Activated naive CD4-positive, alpha-beta T cell treated with Interleukin-2 at 50 U/mL for 16 hours (primary cell): ENCODE data around the gene EML1.

Experiments
- DNase-seq: peaks from one replicate; pipeline ENCODE4 v3.0.0-alpha.2; 2020

EML1 gene

DNA sequence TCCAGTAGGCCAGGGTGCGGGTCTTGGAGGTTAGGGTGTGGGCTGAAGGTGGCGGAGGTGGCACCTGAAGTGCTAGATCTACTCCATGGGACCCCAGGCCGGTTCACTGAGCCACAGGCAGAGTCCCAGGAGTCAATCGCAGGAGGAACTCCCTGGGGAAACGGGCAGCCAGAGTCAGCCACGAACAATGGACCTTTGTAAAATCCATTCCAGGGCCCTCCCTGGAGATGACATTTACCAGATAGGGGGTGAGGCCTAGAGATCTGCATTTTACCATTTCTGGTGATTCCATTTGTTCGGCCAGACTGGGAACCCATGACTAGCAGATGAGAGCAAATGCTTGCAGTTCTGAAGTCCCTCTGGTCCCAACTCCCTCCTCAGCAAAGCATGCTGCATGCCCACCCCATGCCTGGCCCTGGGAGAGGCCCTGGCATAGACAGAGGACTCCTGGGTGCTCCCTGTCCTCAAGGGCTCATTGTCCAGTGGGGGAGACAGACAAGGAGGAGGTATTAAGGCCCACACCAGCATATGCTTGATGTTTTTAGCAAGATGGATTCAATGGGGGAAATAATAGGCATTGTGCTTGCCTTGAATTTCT, 115.5 kb downstream of the EML1 start:
- DNase-seq, result no peak

DNA sequence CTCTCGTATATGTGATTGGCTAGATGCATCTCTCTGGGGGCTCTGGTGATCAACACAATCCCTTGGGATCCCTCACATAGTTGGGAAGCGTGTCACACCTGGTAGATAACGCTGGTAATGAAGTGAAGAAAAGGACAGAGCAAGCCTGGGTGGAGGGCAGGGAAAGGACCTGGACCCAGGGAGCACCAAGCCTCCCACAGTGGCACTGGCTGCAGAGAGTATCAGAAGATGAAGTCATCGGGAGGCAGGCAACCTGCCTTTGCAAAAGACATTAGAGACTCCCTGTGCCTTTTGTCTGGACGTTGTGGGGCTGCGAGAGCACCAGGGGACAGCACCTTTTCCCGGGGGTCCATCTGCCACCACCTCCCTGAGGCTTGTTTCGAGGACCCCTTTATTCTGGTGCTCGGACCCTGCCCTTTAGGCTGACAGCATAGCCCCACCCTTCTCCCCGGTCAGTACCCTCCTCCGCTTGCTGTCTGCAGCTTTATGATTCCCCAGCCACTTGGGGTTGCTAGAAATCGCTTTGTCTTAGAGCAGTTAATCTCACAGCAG, 116.4 kb downstream of the EML1 start:
- no peak for DNase-seq

DNA sequence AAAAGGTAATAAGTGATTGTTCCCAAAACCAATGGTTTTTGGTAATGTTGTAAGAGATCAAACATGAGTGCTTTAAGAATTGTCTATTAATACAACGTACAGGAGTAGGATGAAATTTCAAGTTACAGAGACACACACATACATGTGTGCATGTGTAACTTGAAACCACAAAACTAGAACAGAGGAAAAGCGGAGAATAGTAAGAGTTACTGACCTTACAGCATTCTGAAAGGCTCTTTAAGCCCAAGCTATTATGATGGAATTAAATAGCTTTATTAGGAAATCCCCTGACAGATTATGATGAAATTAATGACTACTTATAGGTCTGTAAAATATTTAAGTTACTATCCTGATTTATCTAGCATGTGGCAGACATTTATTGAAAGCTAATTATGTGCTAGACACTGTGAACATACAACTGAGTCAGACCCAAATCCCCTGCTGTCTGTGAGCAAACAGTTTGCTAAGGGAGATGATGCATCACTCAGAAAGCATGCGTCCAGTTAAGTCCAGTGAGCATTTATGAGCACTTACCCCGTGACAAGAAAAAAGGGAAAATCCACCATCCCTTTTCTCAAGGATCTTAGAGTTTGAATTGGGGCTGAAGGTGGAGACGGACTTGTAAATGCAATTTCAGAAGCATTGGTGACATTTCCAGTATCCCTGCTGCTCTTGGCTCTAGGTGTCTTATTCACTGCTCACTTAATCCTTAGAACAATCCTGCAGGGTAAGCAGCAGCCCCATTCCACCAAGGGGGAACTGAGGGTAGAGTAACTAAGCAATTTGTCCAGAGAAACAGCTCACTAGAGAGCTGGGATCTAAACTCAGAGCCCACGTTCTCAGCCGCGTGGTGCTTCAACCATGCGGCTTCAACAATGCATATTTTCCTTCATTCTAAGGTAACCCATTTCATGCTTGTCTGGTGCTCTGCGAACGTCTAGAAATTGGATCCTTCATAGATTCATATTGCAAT, 117.4 kb downstream of the EML1 start:
- no peak for DNase-seq

DNA sequence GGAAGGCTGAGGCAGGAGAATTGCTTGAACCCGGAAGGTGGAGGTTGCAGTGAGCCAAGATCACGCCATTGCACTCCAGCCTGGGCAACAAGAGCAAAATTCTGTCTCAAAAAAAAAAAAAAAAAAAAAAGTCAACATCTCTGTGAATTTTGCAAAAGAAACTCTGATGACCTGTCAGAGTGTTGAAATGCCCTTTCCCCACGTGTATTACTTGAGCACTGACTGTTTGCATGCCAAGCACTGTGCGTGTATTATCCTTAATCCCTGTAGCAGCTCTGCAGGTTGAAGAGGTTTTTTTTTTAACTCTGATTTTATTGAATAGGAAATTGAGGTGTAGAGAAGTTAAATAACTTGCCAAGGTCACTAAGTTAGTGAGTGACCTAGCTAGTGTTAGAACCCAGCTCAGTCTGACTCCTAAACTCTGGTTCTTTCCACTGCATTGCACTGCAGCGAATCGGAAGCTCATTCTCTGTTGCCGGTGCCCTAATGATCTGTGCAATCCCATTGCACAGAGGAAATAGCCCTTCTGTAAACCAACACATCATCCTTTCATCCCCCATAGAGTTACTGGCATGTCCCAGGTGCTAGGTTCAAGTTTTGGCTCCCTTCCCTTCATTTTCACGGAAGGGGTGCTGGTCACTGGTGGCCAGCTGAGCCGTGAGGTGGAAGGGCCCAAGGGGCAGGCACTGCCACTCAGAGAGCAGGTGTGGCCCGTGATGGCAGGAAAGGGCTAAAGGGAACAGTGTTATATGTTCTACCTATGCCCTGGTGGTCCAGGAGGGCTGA, 122.3 kb downstream of the EML1 start:
- DNase-seq, result no peak

DNA sequence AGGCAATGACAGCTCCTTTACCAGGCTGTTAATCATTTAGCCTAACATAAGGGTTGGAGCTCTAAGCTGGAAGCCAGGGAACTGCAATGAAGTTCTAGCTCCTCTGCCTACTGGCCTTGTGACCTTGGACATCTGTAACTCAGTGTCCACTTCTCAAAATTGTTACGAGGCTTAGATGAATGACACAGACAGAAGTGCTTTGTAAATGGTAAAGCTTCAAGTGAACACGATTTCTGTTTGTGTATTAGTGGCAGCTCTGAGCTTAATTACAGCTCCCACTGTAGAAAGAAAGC, 122.8 kb downstream of the EML1 start:
- no peak for DNase-seq

DNA sequence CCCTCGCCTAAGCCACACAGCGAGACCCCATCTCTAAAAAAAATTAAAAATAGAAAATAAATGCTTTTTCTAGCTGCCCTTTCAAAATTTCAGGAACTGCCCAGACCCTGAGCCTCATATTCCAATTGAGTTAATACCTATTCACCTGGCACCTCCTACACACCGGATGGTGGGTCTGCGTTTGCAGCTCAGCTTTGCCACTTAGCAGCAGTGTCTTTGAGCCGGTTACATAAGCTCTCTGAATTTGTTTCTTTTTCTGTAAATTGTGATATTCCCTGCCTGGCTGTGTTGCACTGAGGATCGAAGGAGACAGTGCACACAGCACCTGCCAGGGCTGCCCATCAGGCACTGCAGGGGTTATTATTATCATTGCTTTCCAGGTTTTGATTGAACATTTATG, 125.6 kb downstream of the EML1 start:
- DNase-seq, result no peak

DNA sequence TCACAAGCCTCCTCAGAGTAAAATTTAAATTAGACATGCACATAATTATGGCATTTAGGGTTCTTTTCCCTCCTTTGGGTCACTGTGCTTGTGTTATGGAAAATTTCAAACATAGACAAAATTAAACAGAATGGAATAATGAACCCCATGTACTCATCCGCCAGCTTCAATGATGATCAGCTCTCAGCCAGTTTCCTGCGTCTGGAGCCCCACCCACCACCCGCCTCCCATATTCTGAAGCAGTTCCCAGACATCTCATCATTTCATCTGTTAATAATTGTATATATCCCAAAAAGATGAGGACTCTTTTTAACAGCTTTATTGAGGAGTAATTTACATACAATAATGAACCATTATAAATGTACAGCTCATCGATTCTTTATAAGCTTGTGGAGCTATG, 128.2 kb downstream of the EML1 start:
- DNase-seq, result no peak

DNA sequence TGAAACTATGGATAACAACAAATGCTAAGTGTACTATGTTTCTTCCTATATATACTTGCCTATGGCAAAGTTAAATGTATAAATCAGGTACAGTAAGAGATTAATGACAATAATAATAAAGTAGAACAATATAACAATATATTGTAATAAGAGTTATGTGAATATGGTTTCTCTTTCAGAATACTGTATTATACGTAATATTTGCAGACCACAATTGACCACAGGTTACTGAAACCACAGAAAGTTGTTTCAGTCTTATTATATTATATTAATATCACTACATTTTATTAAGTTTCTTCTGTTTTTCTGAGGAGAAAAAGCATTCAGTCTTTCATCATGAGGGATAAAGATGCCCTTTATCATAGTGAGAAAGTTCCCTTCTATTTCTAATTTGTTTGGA, 131.2 kb downstream of the EML1 start:
- no peak for DNase-seq

DNA sequence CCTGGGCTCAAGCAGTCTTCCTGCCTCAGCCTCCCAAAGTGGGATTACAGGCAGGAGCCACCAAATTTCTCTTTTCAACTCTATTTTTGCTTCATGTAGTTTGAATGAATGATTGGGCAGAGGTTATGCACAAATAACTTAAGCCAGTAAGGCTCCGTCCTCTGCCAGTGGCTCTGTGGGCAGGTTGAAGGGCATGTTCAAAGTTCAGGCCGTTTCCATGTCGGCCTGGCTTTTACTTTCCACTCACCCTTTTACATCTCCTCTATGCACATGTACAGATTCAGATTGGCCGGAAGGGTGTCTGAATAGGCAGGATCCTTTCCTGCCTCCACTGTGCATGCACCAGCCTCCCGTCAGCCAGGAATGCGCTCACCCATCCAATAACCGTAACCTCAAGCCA, 132.3 kb downstream of the EML1 start:
- DNase-seq, result no peak

DNA sequence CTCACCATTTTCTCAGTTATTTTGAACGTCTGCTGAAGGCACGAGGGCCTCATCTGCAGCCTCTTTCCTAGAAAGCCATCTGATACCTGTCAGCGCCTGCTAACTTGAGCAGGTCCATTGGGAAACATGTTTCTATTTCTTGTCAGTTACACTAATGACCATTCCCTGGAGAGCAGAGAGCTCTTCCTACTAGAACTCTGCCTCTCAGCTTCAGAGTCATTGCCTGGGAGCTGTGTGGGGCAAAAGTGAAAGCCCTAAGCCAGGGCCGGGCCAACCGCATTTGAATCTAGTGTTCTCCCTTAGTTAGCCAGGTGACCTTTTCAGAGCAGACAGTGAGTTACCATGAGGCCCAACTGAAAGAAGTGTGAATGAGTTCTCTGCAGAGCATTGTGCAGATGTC, 135.8 kb downstream of the EML1 start:
- DNase-seq, result no peak

DNA sequence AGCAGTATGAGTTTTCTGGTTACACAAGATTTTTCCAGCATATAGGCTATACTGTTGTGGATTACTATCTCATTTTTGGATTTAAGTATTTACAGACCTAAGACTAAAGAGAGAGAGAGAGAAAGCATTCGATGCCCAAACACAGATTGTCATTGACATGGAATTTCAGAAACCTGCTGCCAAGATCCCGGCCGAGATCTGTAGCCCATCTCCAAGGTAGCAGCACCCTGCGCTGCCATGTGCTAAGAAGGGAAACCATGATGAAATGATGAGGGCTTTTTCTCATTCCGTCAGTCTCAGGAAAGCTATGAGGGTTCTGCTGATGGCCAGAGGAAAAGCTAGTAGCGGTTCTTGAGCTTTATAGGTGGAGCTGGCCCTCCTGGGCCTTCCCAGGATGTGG, 136.4 kb downstream of the EML1 start:
- DNase-seq, result no peak

DNA sequence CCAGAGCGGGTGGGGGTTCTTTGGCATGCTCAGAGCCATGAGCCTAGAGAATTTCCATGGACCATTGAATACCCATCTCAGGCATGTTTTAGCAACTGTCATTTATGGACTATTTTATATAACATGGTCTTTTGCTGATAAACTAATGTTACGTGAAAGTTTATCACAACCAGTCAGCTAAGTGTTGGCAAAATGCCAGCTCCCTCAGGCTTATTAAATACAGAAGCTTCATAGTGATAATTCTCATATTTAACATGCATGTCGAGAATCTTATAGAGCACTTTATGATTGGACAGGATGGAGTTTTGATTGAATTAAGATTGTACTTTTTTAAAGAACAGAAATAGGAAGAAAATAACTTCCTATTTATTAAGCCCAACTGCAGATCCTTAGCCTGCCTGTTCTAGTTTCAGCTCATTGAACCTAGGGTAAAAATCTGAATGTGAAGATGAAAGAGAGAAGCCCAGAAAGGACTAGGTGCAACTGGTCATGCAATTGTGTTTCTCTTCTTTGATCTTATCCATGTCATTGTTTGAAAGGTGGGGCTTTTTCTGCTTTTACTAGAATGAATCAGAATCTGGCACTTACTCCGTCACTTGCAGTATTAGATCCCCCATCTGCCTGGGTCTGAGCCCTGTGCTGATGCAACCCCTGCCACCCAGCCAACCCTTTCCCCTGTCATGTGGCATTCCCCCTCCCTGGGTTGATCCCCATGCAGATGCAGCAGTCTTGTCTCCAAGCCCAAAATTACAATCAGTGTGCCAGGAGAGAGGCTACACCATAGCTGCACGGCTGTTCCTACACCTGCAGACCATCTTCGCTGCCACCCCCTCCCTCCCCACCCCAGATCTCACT, 137.4 kb downstream of the EML1 start:
- peak; percentile 11 for DNase-seq

DNA sequence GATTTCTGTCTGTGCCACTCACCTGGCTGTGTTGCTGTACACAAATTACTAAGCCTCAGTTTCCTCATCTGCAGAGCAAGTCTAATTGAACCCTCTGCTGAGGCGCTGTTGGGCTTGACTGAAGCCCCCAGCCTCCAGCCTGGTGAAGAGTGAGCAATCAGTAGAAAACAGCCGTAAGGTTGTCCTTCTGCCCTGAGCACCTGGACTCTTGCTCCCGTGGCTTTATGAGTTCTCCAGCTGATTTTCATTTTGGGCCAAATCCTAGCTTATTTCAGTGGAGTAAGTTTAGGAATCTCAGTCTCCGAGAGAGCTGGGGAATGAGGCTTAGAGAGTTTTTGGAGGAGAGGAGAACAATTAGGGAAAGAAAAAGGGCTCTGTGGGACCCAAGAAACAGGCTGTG, 138.1 kb downstream of the EML1 start:
- no peak for DNase-seq

DNA sequence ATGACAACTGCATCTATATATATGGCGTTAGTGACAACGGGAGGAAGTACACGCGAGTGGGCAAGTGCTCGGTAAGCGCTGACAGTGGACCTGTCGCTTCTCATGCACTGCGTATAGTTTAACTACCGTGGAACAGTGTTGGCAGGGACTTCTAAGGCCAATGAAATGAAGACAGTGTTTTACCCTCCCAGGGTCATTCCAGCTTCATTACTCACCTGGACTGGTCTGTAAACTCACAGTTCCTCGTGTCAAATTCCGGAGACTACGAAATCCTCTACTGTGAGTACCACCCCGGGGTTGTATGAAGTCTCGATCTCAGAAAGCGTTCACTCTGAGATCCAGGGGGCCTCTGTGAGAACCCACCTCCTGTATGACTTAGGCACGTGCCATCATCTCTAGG, 142.8 kb downstream of the EML1 start:
- no peak for DNase-seq

DNA sequence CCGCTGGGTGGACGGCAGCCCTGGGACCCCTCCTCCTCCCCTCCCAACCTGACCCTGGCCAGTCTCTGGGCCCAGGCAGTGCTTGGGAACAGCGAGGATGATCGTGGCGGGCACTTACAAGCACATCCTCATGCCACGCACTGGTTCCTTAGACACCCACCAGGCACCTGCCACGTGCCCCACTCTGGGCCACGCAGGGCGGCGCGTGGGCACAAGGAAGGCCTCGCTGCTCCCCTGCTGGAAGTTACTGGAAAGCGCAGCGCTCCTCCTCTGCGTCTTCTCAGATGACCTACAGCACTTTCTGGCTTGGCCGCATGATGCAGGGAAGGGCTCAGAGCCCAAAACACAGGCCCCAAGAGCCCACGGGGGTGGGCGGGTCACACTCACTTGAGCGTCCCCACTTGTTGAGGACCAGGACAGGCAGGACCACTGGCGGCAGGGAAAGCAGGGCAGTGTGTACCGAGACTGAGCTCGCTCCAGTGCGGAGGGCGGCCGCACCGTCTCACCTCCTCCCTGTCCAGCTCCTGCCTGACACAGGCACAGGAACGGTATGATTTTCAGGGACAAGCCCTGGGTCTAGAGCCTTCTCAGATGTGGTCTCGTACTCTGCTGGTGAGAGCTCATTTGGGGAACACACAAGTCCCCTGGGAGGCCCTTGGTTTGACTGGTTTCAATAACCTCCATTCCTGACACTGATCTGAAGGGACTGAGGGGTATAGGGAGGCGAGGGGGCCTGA, 143.7 kb downstream of the EML1 start:
- no peak for DNase-seq

DNA sequence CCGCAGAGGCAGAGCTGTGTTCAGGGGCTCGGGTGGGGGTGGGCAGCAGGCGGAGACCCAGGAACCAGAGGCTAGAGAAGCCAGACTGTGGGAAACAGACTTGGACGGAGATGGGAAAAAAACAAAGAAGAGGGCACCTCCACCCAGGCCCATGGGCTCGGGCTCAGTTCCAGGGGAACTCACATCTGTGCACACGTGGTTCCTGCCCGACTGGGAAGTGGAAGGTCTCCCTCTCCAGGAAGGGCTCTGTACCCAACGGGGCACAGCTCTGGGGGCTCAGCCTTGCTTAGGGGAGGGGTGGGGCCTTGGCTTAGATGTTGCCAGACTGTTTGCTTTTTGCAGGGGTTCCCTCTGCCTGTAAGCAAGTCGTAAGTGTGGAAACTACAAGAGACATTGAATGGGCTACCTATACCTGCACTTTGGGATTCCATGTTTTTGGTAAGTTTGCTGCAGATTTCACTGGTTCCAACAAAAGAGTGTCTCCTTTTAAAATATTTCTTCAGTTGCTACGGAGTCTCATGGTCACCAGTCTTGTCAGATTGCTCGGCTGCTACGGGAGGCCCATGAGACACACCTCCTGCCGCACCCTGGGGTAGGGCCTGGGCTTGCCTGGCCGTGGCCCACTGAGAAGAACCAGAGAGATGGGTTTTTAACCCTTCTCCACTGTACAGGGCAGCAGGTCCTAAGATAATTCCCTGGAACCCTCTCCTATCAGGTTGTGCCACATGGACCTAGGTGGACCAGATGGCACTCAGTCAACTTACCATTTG, 144.4 kb downstream of the EML1 start:
- DNase-seq, result no peak

DNA sequence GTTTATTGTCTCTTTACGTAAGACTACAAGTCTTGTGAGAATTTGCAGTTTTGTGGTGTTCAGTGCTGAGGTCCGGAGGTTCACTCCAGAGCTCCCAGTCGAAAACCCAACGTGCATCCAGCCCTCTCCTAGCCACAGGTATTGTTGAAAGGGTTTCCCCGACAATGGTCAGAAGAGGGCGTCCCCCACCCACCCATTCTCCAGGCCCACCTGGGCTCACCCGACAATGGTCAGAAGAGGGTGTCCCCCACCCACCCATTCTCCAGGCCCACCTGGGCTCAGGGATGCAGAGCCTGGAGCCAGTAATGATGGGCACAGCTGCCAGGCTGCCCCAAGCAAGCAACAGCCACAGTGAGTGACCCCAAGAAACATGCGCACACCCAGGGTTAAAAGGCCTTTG, 145.2 kb downstream of the EML1 start:
- no peak for DNase-seq

DNA sequence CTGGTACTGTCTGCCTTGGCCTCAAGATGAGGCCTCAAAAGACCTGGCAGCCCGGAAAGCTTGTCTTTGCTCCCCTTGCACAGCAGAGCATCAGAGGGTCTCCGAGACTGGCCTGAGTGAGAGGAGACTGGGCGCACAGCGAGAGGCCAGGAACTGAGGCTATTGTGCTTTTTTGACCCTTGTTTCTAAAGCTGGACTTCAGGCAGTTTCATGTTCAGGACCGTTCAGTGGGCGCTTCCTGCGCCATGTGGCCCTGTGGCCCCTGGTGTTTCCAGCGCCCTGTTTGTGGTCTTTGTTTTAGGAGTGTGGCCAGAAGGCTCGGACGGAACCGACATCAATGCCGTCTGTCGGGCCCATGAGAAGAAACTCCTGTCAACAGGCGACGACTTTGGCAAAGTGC, 145.7 kb downstream of the EML1 start:
- DNase-seq, result no peak

DNA sequence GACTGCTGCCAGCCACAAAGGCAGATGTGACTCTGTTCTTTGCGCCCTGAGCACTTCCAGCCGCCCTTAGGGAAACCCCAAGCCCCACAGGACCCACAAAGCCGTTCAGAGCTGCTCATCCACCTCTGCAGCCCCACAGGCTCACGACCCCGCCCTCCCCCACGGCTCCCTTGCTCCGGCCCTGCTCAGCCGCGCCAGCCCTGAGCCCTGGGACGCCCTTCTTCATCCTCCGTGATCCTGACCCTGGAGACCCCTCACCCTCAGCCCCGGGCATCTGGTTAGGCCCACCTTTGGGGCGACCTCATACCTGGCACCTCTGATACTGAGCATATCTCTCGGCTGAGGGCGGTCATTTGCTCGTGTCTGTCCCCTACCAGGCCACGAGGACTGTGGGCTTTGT, 146.2 kb downstream of the EML1 start:
- DNase-seq, result no peak

DNA sequence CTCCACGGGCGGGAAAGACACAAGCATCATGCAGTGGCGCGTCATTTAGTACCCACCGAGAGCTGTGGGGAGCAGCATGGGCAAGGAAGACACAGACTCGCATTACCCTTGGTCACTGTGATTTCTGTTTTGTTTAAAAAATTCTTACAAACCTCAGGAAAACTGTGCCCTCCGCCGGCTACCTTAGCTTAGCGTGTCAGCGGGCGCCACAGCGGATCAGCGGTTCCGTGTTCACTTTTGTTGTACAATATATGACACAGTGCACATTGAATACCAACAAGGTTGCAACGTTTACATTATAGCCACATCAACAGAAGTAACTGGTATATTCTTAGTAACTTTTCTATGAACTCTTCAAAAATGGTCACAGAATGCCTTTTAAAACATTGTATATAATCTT, 146.9 kb downstream of the EML1 start:
- no peak for DNase-seq

DNA sequence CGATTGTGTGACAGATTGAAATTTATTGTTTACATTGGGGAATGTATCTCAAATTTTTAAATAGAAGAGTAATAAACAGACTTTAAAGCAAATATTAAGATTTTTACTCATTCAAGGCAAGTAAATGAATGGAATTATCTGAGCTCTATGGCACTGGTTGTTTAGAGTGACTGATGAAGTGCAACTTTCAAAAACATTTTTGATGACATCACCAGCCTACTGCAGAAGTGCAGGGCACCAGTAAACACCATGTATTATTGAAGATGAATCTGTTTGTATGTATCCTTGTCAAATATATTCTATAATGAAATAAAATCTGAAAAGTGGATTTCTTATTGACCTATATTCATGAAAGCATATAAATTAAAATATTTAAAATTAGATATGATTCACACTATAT, 148.0 kb downstream of the EML1 start:
- DNase-seq, result no peak
